Spinal cord (tissue), 10 donors: ENCODE measurements around the gene PLXDC2. TPM values are rescaled to one million over a fixed set of nuclear protein-coding genes. Genes with fewer than 3 reads are reported as not detected.

ENCODE experiments used
- DNase-seq, 6 donors: peaks; one replicate each; pipeline versions ENCODE4 v3.0.0 to v3.0.0-alpha.2; 2013 to 2015; ENCODE audit warnings: low spot score in 6 of 6, low read depth in 4 of 6
- H3K27ac ChIP-seq: one replicate; pipeline ENCODE4 v1.5.1; 2013; ENCODE audit warnings: low read depth, low read length, control low read depth
- H3K27me3 ChIP-seq: one replicate; pipeline ENCODE4 v1.6.1; 2013; ENCODE audit warnings: low read length; ENCODE audit not compliant: control insufficient read depth, insufficient read depth
- H3K36me3 ChIP-seq: one replicate; pipeline ENCODE4 v1.6.1; 2013; ENCODE audit warnings: low read length; ENCODE audit not compliant: control insufficient read depth, insufficient read depth
- H3K4me1 ChIP-seq: one replicate; pipeline ENCODE4 v1.6.1; 2013; ENCODE audit warnings: low read length; ENCODE audit not compliant: control insufficient read depth, insufficient read depth
- H3K4me3 ChIP-seq: one replicate; pipeline ENCODE4 v1.5.1; 2013; ENCODE audit warnings: low read depth, low read length, control low read depth
- H3K9me3 ChIP-seq: one replicate; pipeline ENCODE4 v1.6.1; 2013; ENCODE audit warnings: low read length; ENCODE audit not compliant: control insufficient read depth, insufficient read depth
- WGBS: methylation state at CpG from one replicate; pipeline ENCODE4 v1.1.5; 2013; ENCODE audit warnings: missing lambda C conversion rate; ENCODE audit not compliant: insufficient coverage; 5-methylcytosine and 5-hydroxymethylcytosine counted together
- polyA plus RNA-seq, 2 donors: library from polyadenylated mRNA; unstranded; fragments of 120-200 nt; gene quantifications; one replicate each; pipeline ENCODE4 v1.2.1, GENCODE V29; 2013; ENCODE audit not compliant: insufficient read length in 2 of 2
- total RNA-seq, 2 donors: library from RNA; depleted of rRNA in 1 of 2; stranded (reverse); fragments of 120-200 nt in 1 of 2; fragments of >200 nt in 1 of 2; gene quantifications; one replicate each; pipeline versions ENCODE4 v1.2.3 to v1.2.4, GENCODE V29; 2013 to 2014
- donor health status: healthy.

PLXDC2 gene
- total and polyA plus RNA-seq, 4 donors, result 25.3 to 83.1 (median 55.7) TPM

GRCh38 chr10:20267734-20268133 is 451.5 kb downstream of the PLXDC2 start:
- no peak for DNase-seq
- H3K4me1 ChIP-seq, result no peaks in the 10 kb centered on the region
- H3K27me3 ChIP-seq, result no peaks in the 10 kb centered on the region
- no peaks in the 10 kb centered on the region for H3K9me3 ChIP-seq
- no peak overlapping the region for H3K27ac ChIP-seq
- no peak overlapping the region for H3K4me3 ChIP-seq
- H3K36me3 ChIP-seq, result no peaks in the 10 kb centered on the region

DNA sequence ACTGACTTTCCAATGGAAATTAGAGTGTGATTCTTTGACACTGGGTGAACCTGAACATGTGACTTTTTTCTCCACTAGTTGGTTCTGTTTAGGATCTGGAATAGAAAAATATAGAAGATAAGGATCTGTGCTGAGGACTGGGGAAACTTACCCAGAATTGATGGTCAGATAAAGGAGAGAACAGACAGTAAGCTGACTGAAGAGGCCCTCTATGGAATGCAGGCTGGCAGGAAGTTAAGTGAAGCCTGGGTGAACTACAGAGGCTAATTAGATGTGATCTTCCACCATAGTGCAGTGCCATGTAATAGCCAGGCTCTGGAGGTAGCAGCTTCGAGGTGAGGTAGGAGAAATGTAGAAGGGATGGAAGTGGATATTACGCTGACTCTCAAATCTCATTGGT is 455.3 kb downstream of the PLXDC2 start:
- no peaks in the 10 kb centered on the region for H3K9me3 ChIP-seq
- H3K4me3 ChIP-seq, result no peak overlapping the region
- no peak for DNase-seq
- peaks cover 5% of the 10 kb centered on the region for H3K4me1 ChIP-seq
- no peak overlapping the region for H3K27ac ChIP-seq
- WGBS, result no CpG with 5 or more reads among the region's 2 CpGs
- H3K36me3 ChIP-seq, result no peaks in the 10 kb centered on the region
- no peaks in the 10 kb centered on the region for H3K27me3 ChIP-seq

DNA sequence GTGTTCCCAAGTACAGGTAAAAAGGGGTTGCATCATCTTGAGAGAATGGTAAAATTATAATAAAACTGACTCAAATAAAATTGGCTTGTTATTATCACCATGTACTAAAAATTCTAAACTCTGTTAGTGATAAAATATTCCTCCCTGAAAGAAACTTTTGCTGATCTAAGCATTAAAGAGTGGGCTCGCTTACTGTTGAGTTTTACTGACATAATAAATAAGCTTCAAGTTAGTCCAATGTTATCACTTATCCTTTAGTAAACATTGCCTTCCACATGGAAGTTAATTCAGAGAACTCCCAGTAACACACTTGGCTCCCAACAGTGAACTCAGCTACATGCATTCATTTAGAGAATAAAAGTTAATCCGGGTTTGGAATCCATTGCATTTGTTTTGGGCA is 456.4 kb downstream of the PLXDC2 start:
- no peak for DNase-seq
- H3K36me3 ChIP-seq, result no peaks in the 10 kb centered on the region
- no peaks in the 10 kb centered on the region for H3K9me3 ChIP-seq
- no CpG with 5 or more reads among the region's 2 CpGs for WGBS
- no peaks in the 10 kb centered on the region for H3K27me3 ChIP-seq
- no peak overlapping the region for H3K27ac ChIP-seq
- H3K4me3 ChIP-seq, result no peak overlapping the region
- H3K4me1 ChIP-seq, result peaks cover 5% of the 10 kb centered on the region

- H3K4me3 ChIP-seq, result no peak overlapping the region
- H3K27ac ChIP-seq, result no peak overlapping the region
- H3K4me1 ChIP-seq, result peaks cover 5% of the 10 kb centered on the region
- H3K27me3 ChIP-seq, result no peaks in the 10 kb centered on the region
- WGBS, result 6% methylated on average over 2 of the region's 3 CpGs
- H3K36me3 ChIP-seq, result no peaks in the 10 kb centered on the region
- no peaks in the 10 kb centered on the region for H3K9me3 ChIP-seq
- DNase-seq, result peak in 2 of 6 donors; percentile 41 to 57
Measured at GRCh38 chr10:20274571-20274970, 458.3 kb downstream of the PLXDC2 start.

- H3K4me3 ChIP-seq, result no peak overlapping the region
- no peaks in the 10 kb centered on the region for H3K9me3 ChIP-seq
- no peaks in the 10 kb centered on the region for H3K36me3 ChIP-seq
- H3K4me1 ChIP-seq, result peaks cover 5% of the 10 kb centered on the region
- DNase-seq, result peak in 2 of 6 donors; percentile 31 to 50
- WGBS, result 0% methylated on average over 1 of the region's 6 CpGs
- no peak overlapping the region for H3K27ac ChIP-seq
- no peaks in the 10 kb centered on the region for H3K27me3 ChIP-seq
Measured at GRCh38 chr10:20276127-20276979, 460.1 kb downstream of the PLXDC2 start.

GRCh38 chr10:20277820-20278219 is 461.6 kb downstream of the PLXDC2 start:
- no peaks in the 10 kb centered on the region for H3K9me3 ChIP-seq
- no CpG with 5 or more reads among the region's 3 CpGs for WGBS
- H3K27ac ChIP-seq, result no peak overlapping the region
- H3K4me3 ChIP-seq, result no peak overlapping the region
- peaks cover 5% of the 10 kb centered on the region for H3K4me1 ChIP-seq
- DNase-seq, result no peak
- no peaks in the 10 kb centered on the region for H3K27me3 ChIP-seq
- no peaks in the 10 kb centered on the region for H3K36me3 ChIP-seq

GRCh38 chr10:20281579-20281978 is 465.3 kb downstream of the PLXDC2 start:
- Histone ChIP-seq H3K4me3 (no peak overlapping the region), H3K4me1 (peaks cover under 1% of the 10 kb centered on the region), H3K27me3 (no peaks in the 10 kb centered on the region), H3K9me3 (no peaks in the 10 kb centered on the region), H3K27ac (no peak overlapping the region), H3K36me3 (no peaks in the 10 kb centered on the region)
- WGBS, result no CpG with 5 or more reads among the region's 1 CpG
- no peak for DNase-seq

- 25% methylated on average over 3 of the region's 5 CpGs for WGBS
- Histone ChIP-seq H3K27ac (peak overlapping the region; percentile 50), H3K4me3 (no peak overlapping the region), H3K9me3 (no peaks in the 10 kb centered on the region), H3K27me3 (no peaks in the 10 kb centered on the region), H3K4me1 (peaks cover 2% of the 10 kb centered on the region), H3K36me3 (no peaks in the 10 kb centered on the region)
- DNase-seq, result peak in 1 of 6 donors; percentile 88
Measured at GRCh38 chr10:20287586-20287985, 471.4 kb downstream of the PLXDC2 start.

GRCh38 chr10:20288060-20288459 is 471.8 kb downstream of the PLXDC2 start:
- peak in 1 of 6 donors; percentile 83 for DNase-seq
- peaks cover 2% of the 10 kb centered on the region for H3K4me1 ChIP-seq
- 60% methylated on average over 2 of the region's 6 CpGs for WGBS

More at GRCh38 chr10:20288060-20288459, 471.8 kb downstream of the PLXDC2 start:
- Histone ChIP-seq H3K27ac (peak overlapping the region; percentile 43), H3K9me3 (no peaks in the 10 kb centered on the region), H3K27me3 (no peaks in the 10 kb centered on the region), H3K4me3 (no peak overlapping the region), H3K36me3 (no peaks in the 10 kb centered on the region)
